ENCODE measurements around the gene KCND3. TPM values are rescaled to one million over a fixed set of nuclear protein-coding genes. Genes with fewer than 3 reads are reported as not detected.
A peak's percentile ranks its signal among the peaks of the same experiment; 100 is the strongest.

KCND3 gene
- total and polyA plus RNA-seq, 4 donors = 1.0 to 27.1 (median 6.1) TPM

DNA sequence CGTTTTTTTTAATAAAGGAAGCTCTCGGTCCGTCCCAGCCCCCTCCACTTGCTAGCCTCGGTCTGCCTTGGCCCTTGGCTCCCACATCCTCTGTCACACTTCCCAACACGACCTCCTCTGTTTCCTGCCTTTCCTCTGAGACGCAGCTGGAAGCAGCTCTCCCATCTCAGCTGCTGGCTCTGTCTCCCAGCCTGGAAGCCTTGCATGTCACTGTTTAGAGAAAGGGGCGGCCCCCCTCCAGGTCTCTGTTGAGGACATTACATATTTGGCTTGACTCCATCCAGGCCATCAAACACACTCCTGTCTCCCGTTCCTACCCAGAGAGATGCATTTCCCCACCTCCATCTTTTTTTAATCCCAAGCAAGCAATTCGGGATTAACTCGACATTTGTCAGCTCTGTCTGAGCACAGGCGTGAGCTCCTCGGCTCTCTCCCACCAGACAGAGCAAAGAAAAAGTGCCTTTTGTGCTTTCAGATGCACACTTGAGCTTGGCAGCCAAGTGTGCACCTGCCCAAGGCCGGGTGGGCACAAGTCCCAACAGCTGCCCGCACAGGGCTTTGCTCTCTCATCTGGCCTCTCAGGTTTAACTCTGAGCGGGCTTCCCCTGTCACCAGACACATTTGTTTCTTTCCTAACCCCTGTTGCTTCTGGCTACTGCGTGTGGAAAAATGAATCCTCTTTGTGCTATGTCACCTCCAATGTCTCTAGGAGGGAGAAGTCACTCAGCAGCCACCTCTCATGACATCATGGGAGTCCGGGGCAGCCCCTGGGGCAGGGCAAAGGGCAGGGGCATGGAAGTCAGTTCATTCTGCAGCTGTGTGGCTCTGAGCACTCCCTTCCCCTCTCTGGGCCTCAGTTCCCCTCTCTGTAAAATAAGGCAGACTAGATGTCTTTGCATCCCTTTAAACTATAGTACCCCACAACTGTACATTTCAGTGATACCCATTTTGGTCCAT, 108.3 kb downstream of the KCND3 start:
- H3K4me3 ChIP-seq (ENCODE audit: low read depth in 1 of 3, low read length in 3 of 3) = no peak overlapping the region
- 59% methylated on average over 17 of the region's 17 CpGs for WGBS
- DNase-seq (ENCODE audit: low spot score) = no peak
- H3K27ac ChIP-seq (ENCODE audit: low read depth in 1 of 2, low read length in 2 of 2) = no peak overlapping the region
- H3K4me1 ChIP-seq (ENCODE audit: control insufficient read depth in 4 of 4, insufficient read depth in 4 of 4, low read length in 3 of 4) = peaks cover 8 to 50% (median 27%) of the 10 kb centered on the region in 4 donors
- TF ChIP-seq FOXA2 (IDR thresholded peaks at IDR 0.05) = no peak
- peak; percentile 74 to 83 for TF ChIP-seq HNF4A (conservative IDR thresholded peaks at IDR 0.05)
- no peak for TF ChIP-seq FOXA1 (IDR thresholded peaks at IDR 0.05)
- TF ChIP-seq, protein P1, sequence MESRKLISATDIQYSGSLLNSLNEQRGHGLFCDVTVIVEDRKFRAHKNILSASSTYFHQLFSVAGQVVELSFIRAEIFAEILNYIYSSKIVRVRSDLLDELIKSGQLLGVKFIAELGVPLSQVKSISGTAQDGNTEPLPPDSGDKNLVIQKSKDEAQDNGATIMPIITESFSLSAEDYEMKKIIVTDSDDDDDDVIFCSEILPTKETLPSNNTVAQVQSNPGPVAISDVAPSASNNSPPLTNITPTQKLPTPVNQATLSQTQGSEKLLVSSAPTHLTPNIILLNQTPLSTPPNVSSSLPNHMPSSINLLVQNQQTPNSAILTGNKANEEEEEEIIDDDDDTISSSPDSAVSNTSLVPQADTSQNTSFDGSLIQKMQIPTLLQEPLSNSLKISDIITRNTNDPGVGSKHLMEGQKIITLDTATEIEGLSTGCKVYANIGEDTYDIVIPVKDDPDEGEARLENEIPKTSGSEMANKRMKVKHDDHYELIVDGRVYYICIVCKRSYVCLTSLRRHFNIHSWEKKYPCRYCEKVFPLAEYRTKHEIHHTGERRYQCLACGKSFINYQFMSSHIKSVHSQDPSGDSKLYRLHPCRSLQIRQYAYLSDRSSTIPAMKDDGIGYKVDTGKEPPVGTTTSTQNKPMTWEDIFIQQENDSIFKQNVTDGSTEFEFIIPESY (IDR thresholded peaks at IDR 0.05) = no peak
- TF ChIP-seq, protein P2, sequence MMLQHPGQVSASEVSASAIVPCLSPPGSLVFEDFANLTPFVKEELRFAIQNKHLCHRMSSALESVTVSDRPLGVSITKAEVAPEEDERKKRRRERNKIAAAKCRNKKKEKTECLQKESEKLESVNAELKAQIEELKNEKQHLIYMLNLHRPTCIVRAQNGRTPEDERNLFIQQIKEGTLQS (IDR thresholded peaks at IDR 0.05) = no peak
- TF ChIP-seq NR2F2 (IDR thresholded peaks at IDR 0.05) = peak; percentile 11
- no peak for TF ChIP-seq YY1 (IDR thresholded peaks at IDR 0.05)
- no peak for TF ChIP-seq GABPA (IDR thresholded peaks at IDR 0.05 in 1 of 2, conservative IDR thresholded peaks at IDR 0.05 in 1 of 2)
- TF ChIP-seq, protein P3, sequence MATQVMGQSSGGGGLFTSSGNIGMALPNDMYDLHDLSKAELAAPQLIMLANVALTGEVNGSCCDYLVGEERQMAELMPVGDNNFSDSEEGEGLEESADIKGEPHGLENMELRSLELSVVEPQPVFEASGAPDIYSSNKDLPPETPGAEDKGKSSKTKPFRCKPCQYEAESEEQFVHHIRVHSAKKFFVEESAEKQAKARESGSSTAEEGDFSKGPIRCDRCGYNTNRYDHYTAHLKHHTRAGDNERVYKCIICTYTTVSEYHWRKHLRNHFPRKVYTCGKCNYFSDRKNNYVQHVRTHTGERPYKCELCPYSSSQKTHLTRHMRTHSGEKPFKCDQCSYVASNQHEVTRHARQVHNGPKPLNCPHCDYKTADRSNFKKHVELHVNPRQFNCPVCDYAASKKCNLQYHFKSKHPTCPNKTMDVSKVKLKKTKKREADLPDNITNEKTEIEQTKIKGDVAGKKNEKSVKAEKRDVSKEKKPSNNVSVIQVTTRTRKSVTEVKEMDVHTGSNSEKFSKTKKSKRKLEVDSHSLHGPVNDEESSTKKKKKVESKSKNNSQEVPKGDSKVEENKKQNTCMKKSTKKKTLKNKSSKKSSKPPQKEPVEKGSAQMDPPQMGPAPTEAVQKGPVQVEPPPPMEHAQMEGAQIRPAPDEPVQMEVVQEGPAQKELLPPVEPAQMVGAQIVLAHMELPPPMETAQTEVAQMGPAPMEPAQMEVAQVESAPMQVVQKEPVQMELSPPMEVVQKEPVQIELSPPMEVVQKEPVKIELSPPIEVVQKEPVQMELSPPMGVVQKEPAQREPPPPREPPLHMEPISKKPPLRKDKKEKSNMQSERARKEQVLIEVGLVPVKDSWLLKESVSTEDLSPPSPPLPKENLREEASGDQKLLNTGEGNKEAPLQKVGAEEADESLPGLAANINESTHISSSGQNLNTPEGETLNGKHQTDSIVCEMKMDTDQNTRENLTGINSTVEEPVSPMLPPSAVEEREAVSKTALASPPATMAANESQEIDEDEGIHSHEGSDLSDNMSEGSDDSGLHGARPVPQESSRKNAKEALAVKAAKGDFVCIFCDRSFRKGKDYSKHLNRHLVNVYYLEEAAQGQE (IDR thresholded peaks at IDR 0.05) = no peak
- no peak for TF ChIP-seq RAD21 (IDR thresholded peaks at IDR 0.05)
- TF ChIP-seq, protein P4, sequence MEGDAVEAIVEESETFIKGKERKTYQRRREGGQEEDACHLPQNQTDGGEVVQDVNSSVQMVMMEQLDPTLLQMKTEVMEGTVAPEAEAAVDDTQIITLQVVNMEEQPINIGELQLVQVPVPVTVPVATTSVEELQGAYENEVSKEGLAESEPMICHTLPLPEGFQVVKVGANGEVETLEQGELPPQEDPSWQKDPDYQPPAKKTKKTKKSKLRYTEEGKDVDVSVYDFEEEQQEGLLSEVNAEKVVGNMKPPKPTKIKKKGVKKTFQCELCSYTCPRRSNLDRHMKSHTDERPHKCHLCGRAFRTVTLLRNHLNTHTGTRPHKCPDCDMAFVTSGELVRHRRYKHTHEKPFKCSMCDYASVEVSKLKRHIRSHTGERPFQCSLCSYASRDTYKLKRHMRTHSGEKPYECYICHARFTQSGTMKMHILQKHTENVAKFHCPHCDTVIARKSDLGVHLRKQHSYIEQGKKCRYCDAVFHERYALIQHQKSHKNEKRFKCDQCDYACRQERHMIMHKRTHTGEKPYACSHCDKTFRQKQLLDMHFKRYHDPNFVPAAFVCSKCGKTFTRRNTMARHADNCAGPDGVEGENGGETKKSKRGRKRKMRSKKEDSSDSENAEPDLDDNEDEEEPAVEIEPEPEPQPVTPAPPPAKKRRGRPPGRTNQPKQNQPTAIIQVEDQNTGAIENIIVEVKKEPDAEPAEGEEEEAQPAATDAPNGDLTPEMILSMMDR (IDR thresholded peaks at IDR 0.05; ENCODE audit: low read depth, low read length, missing input control) = no peak
- TF ChIP-seq RXRA (IDR thresholded peaks at IDR 0.05) = peak; percentile 61 to 70
- TF ChIP-seq HNF4G (IDR thresholded peaks at IDR 0.05) = no peak
- TF ChIP-seq JUND (IDR thresholded peaks at IDR 0.05) = no peak
- no peak for TF ChIP-seq EGR1 (IDR thresholded peaks at IDR 0.05; ENCODE audit: low read depth in 2 of 2)
- peak; percentile 33 for TF ChIP-seq SP1 (IDR thresholded peaks at IDR 0.05)
- TF ChIP-seq, protein P5, sequence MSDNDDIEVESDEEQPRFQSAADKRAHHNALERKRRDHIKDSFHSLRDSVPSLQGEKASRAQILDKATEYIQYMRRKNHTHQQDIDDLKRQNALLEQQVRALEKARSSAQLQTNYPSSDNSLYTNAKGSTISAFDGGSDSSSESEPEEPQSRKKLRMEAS (IDR thresholded peaks at IDR 0.05) = no peak
- no peak for TF ChIP-seq TAF1 (conservative IDR thresholded peaks at IDR 0.05)
- no peak overlapping the region for H3K9ac ChIP-seq (ENCODE audit: low read depth in 1 of 2, low read length in 2 of 2)
- H3K36me3 ChIP-seq (ENCODE audit: control insufficient read depth in 4 of 4, insufficient read depth in 3 of 4, low read depth in 1 of 4, low read length in 3 of 4) = no peaks in the 10 kb centered on the region
- H3K27me3 ChIP-seq (ENCODE audit: control insufficient read depth in 4 of 4, insufficient read depth in 4 of 4, low read length in 3 of 4) = no peaks in the 10 kb centered on the region
- no peaks in the 10 kb centered on the region for H3K9me3 ChIP-seq (ENCODE audit: control insufficient read depth in 4 of 4, low read length in 3 of 4)
